HG03064 (cell line): ENCODE data around the gene NFATC1.
A peak's percentile ranks its signal among the peaks of the same experiment; 100 is the strongest.

Experiments
- ATAC-seq: cut with Tn5 transposase; IDR thresholded peaks from one replicate; pipeline ENCODE4 v1.9.1; 2021; ENCODE audit warnings: low read depth; ENCODE audit not compliant: unreplicated experiment

NFATC1 gene

DNA sequence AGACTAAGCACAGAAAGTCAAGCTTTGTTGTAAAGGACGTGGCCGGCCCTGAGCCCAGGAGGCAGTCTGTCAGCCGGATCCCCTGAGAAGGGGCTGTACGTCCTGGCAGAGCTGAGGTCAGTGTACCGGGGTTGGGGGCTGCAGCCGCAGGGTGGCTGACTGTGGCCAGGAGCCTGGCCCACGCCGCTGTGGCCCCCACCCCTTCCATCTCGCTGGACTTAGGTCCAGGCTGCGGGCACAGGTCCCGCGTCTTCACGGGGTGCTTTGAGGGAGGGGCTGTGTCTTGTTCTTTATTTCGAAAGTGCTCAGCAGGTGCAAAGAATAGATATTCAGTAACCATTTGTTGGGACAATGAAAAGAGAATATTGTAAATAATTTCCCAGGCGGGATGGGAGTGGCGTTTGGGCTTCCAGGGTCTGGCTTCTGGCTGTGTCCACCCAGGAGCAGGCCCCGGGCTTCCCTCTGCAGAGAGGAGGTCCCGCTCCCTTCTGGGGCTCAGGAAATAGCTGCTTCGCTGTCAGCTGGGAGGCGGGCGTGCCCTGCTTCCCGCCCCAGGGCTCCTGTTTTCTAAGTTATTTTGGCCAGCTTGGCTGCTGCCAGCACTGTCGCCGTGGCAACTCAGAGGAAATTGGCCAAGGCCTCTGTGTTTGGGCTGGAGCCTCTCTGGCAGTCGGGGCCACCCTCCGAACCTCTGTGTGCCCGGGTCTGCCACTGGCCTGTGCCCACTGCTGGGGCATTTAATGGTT is 7.4 kb downstream of the NFATC1 start:
- ATAC-seq = no peak

DNA sequence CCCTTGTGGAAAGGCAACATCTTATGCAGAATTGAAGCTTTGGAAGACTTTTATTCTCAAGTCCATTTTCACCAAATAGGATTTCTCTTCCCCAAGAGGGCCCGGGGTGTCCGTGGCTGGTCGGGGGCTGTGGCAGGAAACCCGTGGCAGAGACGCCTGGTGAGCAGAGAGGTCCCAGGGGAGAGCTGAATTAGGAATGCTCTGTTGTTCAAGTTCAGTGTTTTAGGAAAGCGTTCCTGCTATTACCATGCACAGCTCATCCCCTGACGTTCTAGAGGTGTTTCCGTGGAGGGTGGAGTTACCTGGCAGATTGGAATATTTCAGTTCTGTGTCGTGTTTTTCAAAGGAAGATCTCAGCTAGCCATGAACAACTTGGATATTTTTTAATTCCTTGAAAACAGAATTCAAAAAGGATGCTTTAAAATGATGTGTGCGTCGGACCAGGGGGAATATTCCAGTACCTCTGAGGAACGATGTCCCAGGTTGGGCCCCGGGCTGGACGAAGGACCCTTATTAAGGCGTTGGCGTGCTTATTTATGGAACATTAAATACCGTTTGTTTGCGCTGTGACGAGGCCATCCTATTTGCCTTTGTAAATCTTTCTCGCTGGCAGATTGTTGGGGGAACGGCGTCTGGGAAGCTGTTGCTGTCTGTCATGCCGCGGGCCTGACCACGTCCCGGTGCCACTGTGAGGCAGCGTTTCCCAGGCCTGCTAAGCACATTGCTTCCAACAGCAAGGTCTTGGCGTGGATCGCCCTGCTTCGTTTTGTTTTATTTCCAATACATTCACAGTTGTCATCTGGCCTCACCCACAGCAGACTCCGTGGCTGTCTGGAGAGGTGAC is 8.2 kb downstream of the NFATC1 start:
- no peak for ATAC-seq

- no peak for ATAC-seq
Measured at GRCh38 chr18:79404567-79404910, 8.8 kb downstream of the NFATC1 start.

- no peak for ATAC-seq
Measured at GRCh38 chr18:79405019-79405780, 9.5 kb downstream of the NFATC1 start.

- peak; percentile 81 for ATAC-seq
Measured at GRCh38 chr18:79405781-79406575, 10.2 kb downstream of the NFATC1 start.

GRCh38 chr18:79406708-79407107 is 11.0 kb downstream of the NFATC1 start:
- no peak for ATAC-seq

- ATAC-seq = no peak
Measured at GRCh38 chr18:79409313-79409712, 13.6 kb downstream of the NFATC1 start.

DNA sequence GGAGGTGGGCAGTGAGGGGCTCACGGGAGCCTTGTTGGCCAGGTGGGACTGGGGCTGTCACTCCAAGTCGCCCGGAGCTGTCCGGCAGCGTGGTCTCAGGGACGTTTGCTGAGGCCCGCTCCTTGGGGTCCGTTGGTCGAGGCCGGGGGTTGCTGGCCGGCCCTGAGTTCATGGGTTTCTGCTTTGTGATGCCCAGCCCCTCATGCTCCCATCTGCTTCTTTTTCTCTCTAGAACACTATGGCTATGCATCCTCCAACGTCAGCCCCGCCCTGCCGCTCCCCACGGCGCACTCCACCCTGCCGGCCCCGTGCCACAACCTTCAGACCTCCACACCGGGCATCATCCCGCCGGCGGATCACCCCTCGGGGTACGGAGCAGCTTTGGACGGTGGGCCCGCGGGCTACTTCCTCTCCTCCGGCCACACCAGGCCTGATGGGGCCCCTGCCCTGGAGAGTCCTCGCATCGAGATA is 14.5 kb downstream of the NFATC1 start:
- ATAC-seq = no peak

DNA sequence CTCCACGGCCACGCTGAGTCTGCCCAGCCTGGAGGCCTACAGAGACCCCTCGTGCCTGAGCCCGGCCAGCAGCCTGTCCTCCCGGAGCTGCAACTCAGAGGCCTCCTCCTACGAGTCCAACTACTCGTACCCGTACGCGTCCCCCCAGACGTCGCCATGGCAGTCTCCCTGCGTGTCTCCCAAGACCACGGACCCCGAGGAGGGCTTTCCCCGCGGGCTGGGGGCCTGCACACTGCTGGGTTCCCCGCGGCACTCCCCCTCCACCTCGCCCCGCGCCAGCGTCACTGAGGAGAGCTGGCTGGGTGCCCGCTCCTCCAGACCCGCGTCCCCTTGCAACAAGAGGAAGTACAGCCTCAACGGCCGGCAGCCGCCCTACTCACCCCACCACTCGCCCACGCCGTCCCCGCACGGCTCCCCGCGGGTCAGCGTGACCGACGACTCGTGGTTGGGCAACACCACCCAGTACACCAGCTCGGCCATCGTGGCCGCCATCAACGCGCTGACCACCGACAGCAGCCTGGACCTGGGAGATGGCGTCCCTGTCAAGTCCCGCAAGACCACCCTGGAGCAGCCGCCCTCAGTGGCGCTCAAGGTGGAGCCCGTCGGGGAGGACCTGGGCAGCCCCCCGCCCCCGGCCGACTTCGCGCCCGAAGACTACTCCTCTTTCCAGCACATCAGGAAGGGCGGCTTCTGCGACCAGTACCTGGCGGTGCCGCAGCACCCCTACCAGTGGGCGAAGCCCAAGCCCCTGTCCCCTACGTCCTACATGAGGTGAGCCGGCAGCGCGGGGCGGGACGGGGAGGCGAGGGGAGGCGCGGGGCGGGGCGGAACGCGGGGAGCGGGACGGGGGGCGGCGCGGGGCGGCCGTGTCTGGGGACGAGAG is 15.2 kb downstream of the NFATC1 start:
- ATAC-seq = no peak

- no peak for ATAC-seq
Measured at GRCh38 chr18:79411614-79412526, 16.1 kb downstream of the NFATC1 start.

DNA sequence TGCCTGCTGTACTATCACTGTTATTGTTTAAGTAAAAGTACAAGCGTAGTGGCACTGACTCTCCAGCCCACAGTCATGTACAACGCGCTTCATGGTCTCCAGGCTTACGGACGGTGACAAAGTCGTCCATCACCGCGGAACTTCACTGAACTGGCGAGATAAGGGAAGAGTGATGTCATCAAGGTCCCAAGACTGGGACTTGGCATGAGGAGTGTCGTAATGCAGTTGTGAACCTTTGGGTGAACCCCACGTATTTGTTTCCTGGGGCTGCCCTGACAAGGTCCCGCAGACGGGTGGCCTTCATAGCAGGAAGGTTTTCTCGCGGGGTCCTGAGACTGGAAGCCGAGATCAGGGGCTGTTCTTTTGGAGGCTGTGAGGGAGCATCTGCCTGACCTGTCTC is 17.3 kb downstream of the NFATC1 start:
- no peak for ATAC-seq

DNA sequence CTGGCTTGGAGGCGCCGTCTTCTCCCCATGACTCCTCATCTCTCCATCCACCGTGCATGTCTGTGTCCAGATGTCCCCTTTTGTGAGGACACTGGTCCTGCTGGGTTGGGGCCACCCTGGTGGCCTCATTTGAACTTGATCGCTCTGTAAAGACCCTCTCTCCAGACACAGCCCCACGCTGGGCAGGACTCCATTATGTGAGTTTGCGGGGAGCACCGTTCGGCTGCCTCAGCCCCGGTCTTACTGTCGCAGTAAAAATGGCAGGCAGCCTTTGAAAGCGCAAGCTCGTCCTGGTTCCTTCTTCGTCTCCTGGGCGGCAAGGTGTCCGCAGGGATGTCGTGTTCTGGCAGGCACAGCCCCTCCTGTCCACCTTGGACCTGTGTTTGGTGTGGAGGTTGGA is 17.7 kb downstream of the NFATC1 start:
- no peak for ATAC-seq

- no peak for ATAC-seq
Measured at GRCh38 chr18:79413901-79414300, 18.2 kb downstream of the NFATC1 start.

- ATAC-seq = no peak
Measured at GRCh38 chr18:79416022-79416676, 20.4 kb downstream of the NFATC1 start.

GRCh38 chr18:79416677-79417052 is 20.9 kb downstream of the NFATC1 start:
- no peak for ATAC-seq

- ATAC-seq = no peak
Measured at GRCh38 chr18:79418236-79418635, 22.5 kb downstream of the NFATC1 start.

GRCh38 chr18:79418642-79419041 is 22.9 kb downstream of the NFATC1 start:
- no peak for ATAC-seq
